ENCODE results near the gene MPZ.
"Not testable (repeated sequence)": the region's sequence is repeated elsewhere in the genome, so short reads cannot be mapped to it uniquely, and the experiment has no call there.

Gene MPZ

DNA sequence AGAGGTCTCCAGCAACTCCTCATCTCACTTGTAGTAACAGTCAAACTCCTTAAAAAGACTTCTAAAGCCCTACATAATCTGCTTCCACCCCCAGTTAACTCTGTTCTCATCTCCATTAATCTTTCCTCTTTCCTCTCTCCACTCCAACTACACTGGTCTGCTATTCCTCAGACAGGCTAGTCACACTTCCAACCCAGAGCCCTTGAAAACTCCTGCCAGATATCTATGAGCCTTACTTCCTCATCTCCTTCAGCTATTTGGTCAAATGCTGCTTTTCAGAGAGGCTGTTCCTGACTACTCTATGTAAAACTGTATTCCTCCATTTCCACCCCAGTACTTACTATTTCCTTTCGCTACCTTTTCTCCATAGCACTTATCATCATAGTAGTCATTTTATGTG is 26.8 kb downstream of the MPZ start:
- H3K9ac ChIP-seq (ENCODE audit: low read depth, low read length): no peak overlapping the region
- H3K9me3 ChIP-seq (ENCODE audit: control insufficient read depth, insufficient read depth, low read length): no peaks in the 10 kb centered on the region
- peaks cover 4% of the 10 kb centered on the region for H3K4me1 ChIP-seq (ENCODE audit: insufficient read depth, low read length)
- no peaks in the 10 kb centered on the region for H3K36me3 ChIP-seq (ENCODE audit: insufficient read depth, low read length)

DNA sequence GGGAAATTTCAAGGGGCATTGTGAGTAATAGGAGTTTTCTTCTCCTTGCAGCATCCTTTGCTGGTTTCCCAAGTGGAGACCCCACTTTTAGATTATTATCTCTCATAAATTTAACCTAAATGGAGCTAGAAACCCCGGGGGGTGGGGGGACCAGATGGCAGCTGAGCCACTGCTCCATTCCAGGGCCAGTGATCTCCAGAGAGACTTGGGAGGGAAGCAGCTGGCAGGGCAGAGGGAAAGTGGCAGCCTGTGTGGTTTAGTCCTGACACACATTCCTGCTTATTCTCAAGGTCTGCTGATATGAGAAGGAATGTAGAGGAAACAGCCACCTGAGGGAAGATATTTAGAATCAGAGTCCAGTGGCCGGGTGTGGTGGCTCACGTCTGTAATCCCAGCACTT is 34.9 kb downstream of the MPZ start:
- Histone ChIP-seq H3K4me1 (ENCODE audit: insufficient read depth, low read length) (no peaks in the 10 kb centered on the region), H3K9ac (ENCODE audit: low read depth, low read length) (no peak overlapping the region), H3K36me3 (ENCODE audit: insufficient read depth, low read length) (no peaks in the 10 kb centered on the region)

DNA sequence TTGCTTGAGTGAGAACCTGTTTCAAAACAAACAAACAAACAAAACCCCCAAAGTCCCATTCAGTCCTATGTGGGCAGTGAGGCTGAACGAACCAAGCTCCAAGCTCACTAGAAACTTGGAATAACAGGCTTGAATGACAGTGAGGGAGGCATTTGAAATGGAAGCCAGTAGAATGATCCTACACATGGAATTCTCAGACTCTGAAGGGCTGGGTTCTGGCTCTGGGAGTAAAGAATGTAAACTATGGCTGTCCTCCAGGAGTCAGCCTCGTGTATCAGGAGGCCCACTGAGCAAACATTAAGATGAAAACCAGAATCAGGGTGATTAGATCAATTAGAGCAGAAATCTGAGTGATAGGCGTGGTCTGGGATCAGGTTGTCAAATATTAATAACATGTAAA is 36.4 kb downstream of the MPZ start:
- H3K9me3 ChIP-seq (ENCODE audit: control insufficient read depth, insufficient read depth, low read length): no peaks in the 10 kb centered on the region
- H3K36me3 ChIP-seq (ENCODE audit: insufficient read depth, low read length): no peaks in the 10 kb centered on the region
- no peak overlapping the region for H3K9ac ChIP-seq (ENCODE audit: low read depth, low read length)
- no peaks in the 10 kb centered on the region for H3K4me1 ChIP-seq (ENCODE audit: insufficient read depth, low read length)

More for the DNA sequence above, 34.9 kb downstream of the MPZ start:
- H3K9me3 ChIP-seq (ENCODE audit: control insufficient read depth, insufficient read depth, low read length): no peaks in the 10 kb centered on the region

DNA sequence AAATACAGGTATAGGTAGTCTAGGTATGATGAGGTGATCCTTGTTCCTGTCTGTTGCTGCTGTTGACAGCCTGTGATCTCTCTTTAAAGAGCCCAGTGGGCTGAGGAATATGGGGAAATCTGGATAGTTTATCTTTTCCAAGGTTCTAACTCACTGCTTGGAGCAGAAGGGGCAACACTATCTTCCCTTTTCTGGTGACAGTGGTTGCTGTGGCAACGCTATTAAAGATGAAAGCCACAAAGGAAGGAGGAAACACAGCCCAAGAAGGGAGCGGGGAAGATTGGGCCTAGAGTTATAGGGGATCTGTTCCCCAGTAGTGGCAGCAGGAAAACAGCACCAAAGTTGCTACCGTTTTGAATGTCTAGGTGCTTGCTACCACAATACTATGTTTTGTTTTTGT is 42.4 kb downstream of the MPZ start:
- Histone ChIP-seq H3K4me1 (ENCODE audit: insufficient read depth, low read length) (peaks cover 16% of the 10 kb centered on the region), H3K9me3 (ENCODE audit: control insufficient read depth, insufficient read depth, low read length) (no peaks in the 10 kb centered on the region), H3K36me3 (ENCODE audit: insufficient read depth, low read length) (no peaks in the 10 kb centered on the region), H3K9ac (ENCODE audit: low read depth, low read length) (no peak overlapping the region)

DNA sequence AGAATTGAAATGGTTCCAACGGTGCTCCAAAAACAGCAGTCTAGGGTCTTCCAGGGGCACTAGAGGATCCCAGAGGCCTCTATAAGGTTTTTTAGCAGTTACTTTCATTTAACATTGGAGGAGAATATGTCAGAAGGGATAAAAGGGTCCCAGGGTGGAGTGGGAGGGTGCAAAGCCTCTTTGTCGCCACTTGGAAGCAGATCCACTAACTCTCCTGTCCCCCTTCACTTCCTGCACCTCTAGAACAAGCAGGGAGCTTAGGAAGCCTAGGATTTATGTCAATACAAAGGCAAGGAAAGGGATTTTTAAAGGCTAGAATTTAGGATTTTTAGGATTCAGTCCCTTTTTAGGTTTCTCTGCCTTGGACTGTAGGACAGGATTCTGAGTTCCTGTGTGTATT is 42.9 kb downstream of the MPZ start:
- Histone ChIP-seq H3K4me1 (ENCODE audit: insufficient read depth, low read length) (peaks cover 16% of the 10 kb centered on the region), H3K9ac (ENCODE audit: low read depth, low read length) (no peak overlapping the region), H3K9me3 (ENCODE audit: control insufficient read depth, insufficient read depth, low read length) (no peaks in the 10 kb centered on the region), H3K36me3 (ENCODE audit: insufficient read depth, low read length) (no peaks in the 10 kb centered on the region)

DNA sequence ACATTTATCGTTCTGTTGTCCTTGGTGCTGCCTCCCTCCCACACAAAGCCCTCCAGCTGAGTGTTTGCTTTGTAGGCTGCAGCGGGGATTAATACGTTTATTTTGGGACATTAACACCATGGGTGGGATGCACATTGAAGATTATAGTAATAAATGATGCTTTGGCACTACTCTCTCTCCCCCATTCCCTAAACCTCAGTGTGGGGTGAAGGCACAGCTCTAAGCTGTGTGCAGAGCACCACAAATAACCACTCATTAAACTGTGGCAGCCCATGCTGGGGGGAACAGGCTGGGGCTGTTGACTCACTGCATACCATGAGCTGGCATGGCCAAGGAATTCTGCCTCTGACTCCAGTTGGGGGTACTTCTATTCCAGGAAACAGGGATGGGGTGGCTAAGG is 43.6 kb downstream of the MPZ start:
- Histone ChIP-seq H3K9ac (ENCODE audit: low read depth, low read length) (no peak overlapping the region), H3K9me3 (ENCODE audit: control insufficient read depth, insufficient read depth, low read length) (no peaks in the 10 kb centered on the region), H3K4me1 (ENCODE audit: insufficient read depth, low read length) (peaks cover 19% of the 10 kb centered on the region), H3K36me3 (ENCODE audit: insufficient read depth, low read length) (no peaks in the 10 kb centered on the region)

DNA sequence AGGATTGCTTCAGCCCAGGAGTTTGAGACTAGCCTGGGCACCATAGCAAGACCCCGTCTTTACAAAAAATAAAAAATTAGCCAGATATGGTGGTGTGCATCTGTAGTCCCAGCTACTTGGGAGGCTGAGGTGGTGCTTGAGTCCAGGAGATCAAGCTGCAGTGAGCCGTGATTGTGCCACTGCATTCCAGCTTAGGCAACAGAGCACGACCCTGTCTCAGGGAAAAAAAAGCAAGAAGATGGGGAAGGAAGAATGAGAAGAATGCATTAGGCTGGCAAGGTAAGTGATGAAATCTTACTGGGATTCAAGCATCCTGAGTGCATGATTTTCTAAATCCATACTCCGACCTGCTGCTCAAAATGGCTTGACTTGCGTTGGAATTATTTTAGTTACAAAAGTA is 44.5 kb downstream of the MPZ start:
- no peaks in the 10 kb centered on the region for H3K36me3 ChIP-seq (ENCODE audit: insufficient read depth, low read length)
- no peaks in the 10 kb centered on the region for H3K9me3 ChIP-seq (ENCODE audit: control insufficient read depth, insufficient read depth, low read length)
- H3K4me1 ChIP-seq (ENCODE audit: insufficient read depth, low read length): peaks cover 21% of the 10 kb centered on the region
- no peak overlapping the region for H3K9ac ChIP-seq (ENCODE audit: low read depth, low read length)

DNA sequence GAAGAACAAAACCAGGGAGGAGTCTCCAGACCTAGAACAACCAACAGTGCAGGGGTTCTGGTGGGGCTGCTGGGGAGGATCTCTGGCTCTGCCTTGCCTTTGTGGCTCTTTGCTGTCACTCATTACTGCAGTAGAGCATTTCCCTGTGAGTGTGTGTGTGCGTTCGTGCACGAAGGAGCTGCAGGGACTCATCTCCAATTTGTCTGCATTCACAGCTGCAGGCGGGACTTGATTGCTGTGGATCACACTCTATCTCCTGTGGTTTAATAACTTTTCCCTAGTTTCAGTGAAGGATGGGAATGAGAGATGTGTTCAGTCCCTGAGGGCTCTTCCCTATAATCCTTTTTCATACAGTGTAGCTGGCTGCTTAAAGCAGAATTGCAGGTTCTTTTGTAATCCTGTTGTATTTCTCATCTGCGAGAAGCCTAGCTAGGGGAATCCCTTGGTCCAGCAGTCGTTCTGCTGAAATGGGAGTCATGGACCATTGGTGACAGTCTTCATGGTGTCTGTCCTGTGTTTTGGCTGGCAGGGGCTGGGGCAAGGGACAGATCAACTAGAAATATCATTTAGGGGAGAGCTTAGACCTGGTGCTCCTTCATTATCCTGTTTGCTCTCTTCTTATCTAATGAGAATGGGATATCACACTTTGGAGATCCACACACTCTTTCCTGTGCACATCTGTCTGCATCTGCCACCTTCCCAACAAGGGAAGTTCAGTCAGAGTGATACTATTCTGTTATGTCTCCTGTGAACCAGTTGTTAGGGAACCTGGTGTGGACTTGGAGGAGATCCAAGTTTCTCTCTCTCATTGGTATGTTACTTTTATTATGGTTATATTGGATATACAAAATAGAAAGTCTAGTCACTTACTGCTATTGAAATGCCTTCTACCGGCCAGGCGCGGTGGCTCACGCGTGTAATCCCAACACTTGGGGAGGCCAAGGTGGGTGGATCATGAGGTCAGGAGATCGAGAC is 48.2 kb downstream of the MPZ start:
- H3K36me3 ChIP-seq (ENCODE audit: insufficient read depth, low read length): no peaks in the 10 kb centered on the region
- H3K9ac ChIP-seq (ENCODE audit: low read depth, low read length): no peak overlapping the region
- peaks cover 12% of the 10 kb centered on the region for H3K4me1 ChIP-seq (ENCODE audit: insufficient read depth, low read length)
- H3K9me3 ChIP-seq (ENCODE audit: control insufficient read depth, insufficient read depth, low read length): 0 out of 2 replicates have a peak, but pooled peaks cover 2% of the 10 kb centered on the region

DNA sequence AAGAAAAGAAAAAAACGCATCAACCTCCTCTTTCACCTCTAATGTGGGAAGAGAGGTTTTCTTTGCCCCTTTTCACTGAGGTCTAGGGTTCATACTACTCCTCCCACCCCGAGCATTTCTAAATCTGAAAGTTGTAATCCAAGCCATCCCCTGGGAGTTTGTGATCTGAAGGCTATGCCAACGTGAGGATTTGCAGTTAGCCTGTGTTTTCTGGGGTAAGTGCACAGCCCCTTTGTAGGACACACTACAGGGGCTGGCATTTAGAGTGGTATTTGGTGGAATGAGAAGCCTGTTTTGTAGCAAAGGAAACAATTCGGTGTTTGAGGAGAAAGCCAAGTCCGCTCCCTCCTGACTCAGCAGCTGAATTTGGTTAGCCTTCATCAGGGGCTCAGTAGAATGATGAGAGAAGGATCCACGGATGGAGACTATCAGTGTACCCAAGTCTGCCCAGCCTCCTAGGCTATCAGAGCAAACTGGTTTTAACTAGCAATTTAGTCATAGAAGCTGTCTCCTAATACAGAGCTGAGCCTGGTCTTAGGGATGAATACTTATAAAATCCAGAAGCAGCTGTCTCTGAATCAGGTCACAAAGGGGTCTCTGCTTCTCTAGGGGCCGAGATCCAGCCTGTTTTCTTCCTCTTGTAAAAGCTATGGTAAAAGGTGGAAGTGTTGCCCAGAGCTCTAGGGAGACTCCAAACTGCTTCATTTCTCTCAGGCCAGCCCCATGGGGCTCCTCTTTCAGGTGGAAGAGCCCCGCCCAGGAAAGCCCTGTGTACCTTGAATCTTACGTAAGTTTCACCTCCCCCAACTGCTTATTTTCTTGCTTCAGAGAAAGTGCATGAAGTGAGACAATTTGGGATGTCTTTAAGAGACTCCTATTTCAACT is 49.1 kb downstream of the MPZ start:
- no peak overlapping the region for H3K9ac ChIP-seq (ENCODE audit: low read depth, low read length)
- 0 out of 2 replicates have a peak, but pooled peaks cover 2% of the 10 kb centered on the region for H3K9me3 ChIP-seq (ENCODE audit: control insufficient read depth, insufficient read depth, low read length)
- H3K4me1 ChIP-seq (ENCODE audit: insufficient read depth, low read length): 0 out of 2 replicates have a peak, but pooled peaks cover 5% of the 10 kb centered on the region
- H3K36me3 ChIP-seq (ENCODE audit: insufficient read depth, low read length): no peaks in the 10 kb centered on the region

DNA sequence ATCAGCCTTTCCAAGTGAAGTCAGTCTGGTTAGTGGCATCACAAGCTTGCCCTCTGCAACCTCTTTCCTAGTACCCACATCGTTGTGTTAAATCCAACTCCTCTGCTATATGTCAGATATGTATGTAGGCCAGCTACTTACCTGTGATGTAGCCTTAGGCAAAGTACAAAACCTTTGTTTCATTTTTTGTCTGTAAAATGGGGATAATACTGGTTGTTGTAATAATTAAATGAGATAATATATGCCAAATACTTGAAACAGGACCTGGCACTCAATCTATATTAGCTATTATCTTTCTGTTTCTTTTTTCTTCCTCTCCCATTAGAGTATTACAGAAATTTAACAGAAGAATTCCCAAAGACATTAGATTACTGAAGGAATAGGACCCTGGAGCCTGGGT is 50.0 kb downstream of the MPZ start:
- H3K36me3 ChIP-seq (ENCODE audit: insufficient read depth, low read length): no peaks in the 10 kb centered on the region
- 0 out of 2 replicates have a peak, but pooled peaks cover 5% of the 10 kb centered on the region for H3K4me1 ChIP-seq (ENCODE audit: insufficient read depth, low read length)
- H3K9me3 ChIP-seq (ENCODE audit: control insufficient read depth, insufficient read depth, low read length): 0 out of 2 replicates have a peak, but pooled peaks cover 2% of the 10 kb centered on the region
- no peak overlapping the region for H3K9ac ChIP-seq (ENCODE audit: low read depth, low read length)

DNA sequence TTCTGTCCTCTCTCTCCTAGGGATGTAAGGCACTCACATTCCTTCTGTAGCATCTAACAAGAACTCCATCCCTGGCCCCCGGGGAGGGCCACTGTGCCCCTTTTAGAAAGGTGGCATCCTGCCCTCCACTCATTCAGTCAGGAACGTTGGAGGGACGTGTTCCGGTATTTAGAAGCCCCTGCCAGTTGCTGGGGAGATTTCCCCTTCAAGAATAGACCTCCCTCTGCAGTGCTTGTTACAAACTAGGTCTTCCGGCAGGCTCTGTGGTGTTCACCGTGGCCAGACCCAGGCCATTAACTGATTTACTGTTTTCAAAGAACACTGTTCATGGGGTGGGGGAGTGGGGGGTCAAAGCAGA is 50.4 kb downstream of the MPZ start:
- no peaks in the 10 kb centered on the region for H3K36me3 ChIP-seq (ENCODE audit: insufficient read depth, low read length)
- peak overlapping the region; percentile 58; the same call in 1 of the 2 replicates for H3K9ac ChIP-seq (ENCODE audit: low read depth, low read length)
- H3K4me1 ChIP-seq (ENCODE audit: insufficient read depth, low read length): 0 out of 2 replicates have a peak, but pooled peaks cover 5% of the 10 kb centered on the region
- 0 out of 2 replicates have a peak, but pooled peaks cover 2% of the 10 kb centered on the region for H3K9me3 ChIP-seq (ENCODE audit: control insufficient read depth, insufficient read depth, low read length)

DNA sequence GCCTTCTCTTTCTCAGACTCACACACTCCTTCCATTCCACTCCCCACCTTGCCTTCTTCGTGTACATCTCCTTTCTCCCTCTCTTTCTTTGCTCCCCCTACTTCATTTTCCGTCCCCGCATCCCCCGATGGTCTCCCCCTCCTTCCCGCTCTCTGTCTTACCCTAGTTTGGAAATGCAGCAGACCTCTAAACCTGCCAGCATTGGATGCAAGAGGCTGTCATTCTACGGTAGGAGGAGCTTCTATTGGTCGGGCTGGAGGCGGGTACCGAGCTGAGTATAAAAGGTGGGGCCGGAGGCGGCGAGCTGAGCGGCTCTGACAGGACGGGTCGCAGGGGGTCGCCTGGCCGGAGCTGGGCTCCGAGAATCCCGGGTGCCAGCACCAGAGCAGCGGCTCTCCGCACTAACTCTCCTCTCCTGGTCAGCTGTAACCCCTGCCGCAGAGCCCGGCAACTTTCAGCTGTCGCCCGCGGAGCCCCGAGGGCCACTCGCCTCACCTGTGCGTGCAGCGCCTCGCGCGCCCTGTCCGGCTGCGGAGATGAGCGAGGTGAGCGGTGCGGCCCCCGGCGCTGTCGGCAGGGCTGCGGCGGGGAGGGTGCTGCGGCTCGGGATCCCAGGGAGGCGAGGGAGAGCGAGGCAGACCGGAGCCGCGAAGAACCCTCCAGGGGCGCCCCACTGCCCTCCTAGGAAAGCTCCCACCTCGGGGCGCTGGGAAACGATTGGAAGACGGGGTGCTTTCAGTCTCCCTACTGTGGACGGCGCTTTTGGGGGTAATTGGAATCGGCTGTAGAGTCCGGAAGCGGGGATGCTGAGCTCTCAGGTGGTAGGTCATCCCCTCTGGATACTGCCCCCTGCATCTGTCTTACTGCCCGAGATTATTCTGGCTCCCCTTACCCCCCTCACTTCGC is 51.1 kb downstream of the MPZ start, which contains the start of gene PCP4L1:
Gene PCP4L1 (plus strand): TSS at position 307 of the 906 bp plus-strand sequence. CDS start 230 bp downstream, at position 537.
- no peaks in the 10 kb centered on the region for H3K36me3 ChIP-seq (ENCODE audit: insufficient read depth, low read length)
- H3K9ac ChIP-seq (ENCODE audit: low read depth, low read length): peak within 1 kb of the TSS; percentile 58; the same call in 1 of the 2 replicates
- 0 out of 2 replicates have a peak, but pooled peaks cover 2% of the 10 kb centered on the region for H3K9me3 ChIP-seq (ENCODE audit: control insufficient read depth, insufficient read depth, low read length)
- 0 out of 2 replicates have a peak, but pooled peaks cover 5% of the 10 kb centered on the region for H3K4me1 ChIP-seq (ENCODE audit: insufficient read depth, low read length)

DNA sequence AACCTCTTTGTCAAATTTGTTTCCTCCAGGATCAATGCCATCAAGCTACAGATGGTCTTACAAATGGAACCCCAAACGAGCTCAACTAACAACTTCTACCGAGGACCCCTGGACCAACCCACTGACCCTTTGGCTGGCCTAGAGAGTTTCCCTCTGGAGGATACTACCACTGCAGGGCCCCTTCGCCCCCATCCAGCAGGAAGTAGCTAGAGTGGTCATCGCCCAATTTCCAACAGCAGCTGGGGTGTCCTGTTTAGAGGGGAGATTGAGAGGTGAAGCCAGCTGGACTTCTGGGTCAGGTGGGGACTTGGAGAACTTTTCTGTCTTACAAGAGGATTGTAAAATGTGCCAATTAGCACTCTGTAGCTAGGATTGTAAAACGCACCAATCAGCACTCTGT is 52.7 kb downstream of the MPZ start:
- not testable (repeated sequence) for H3K36me3 ChIP-seq (ENCODE audit: insufficient read depth, low read length); H3K9ac ChIP-seq (ENCODE audit: low read depth, low read length); H3K4me1 ChIP-seq (ENCODE audit: insufficient read depth, low read length); H3K9me3 ChIP-seq (ENCODE audit: control insufficient read depth, insufficient read depth, low read length)

Data from ES-I3 (cell line).